MCF 10A (cell line): Measurements from ENCODE around the gene FOXN3. TPM values are rescaled to one million over a fixed set of nuclear protein-coding genes. Genes with fewer than 3 reads are reported as not detected.

Source experiments
- BruUV-seq: library from RNA; stranded (reverse); fragments of 400-500 nt; replicated peaks from 2 replicates; lab custom pipeline; 2021; lab: Mats Ljungman, UMichigan
- CTCF ChIA-PET: fragments of 300-600 bp; sonication (Branson Sonifier 250); formaldehyde crosslinking; extraction: SDS; loops from one replicate; lab custom pipeline; 2021; ENCODE audit warnings: antibody characterized with exemption, inconsistent platforms; lab: Yijun Ruan, JAX
- POLR2A ChIA-PET: fragments of 300-600, 350-650 bp; sonication (Branson Sonifier 250); formaldehyde crosslinking; extraction: SDS; loops from one replicate; lab custom pipeline; 2020; ENCODE audit warnings: antibody characterized with exemption, inconsistent platforms; lab: Yijun Ruan, JAX
- DNase-seq: peaks from one replicate; pipeline ENCODE4 v3.0.0-alpha.2; 2018; ENCODE audit not compliant: unreplicated experiment
- H3K27ac Mint-ChIP-seq: one replicate; pipeline ENCODE4 v1.8.0; 2022; ENCODE audit warnings: mild to moderate bottlenecking, low read depth, mixed read lengths; ENCODE audit not compliant: unreplicated experiment
- H3K27me3 Mint-ChIP-seq: one replicate; pipeline ENCODE4 v1.8.0; 2022; ENCODE audit warnings: mixed read lengths; ENCODE audit not compliant: insufficient read depth, unreplicated experiment
- H3K36me3 Mint-ChIP-seq: one replicate; pipeline ENCODE4 v1.8.0; 2022; ENCODE audit warnings: mild to moderate bottlenecking, moderate library complexity, mixed read lengths; ENCODE audit not compliant: insufficient read depth, unreplicated experiment
- H3K4me1 Mint-ChIP-seq: one replicate; pipeline ENCODE4 v1.8.0; 2022; ENCODE audit warnings: mixed read lengths; ENCODE audit not compliant: insufficient read depth, unreplicated experiment
- H3K4me3 Mint-ChIP-seq: one replicate; pipeline ENCODE4 v1.8.0; 2022; ENCODE audit warnings: mild to moderate bottlenecking, moderate library complexity, mixed read lengths; ENCODE audit not compliant: unreplicated experiment
- H3K9me3 Mint-ChIP-seq: one replicate; pipeline ENCODE4 v1.8.0; 2022; ENCODE audit warnings: mixed read lengths; ENCODE audit not compliant: unreplicated experiment
- CTCF ChIP-seq: fragments of 200-600 bp; IDR thresholded peaks from one replicate; pipeline ENCODE4 v1.8.0; 2022; ENCODE audit warnings: antibody characterized with exemption, mild to moderate bottlenecking; ENCODE audit not compliant: unreplicated experiment
- intact Hi-C: fragments of 100-400 bp; cut with micrococcal nuclease; formaldehyde crosslinking; loops from 2 replicates; pipeline ENCODE4 v1.14.1; 2022
- total RNA-seq: library from RNA; stranded (reverse); gene quantifications from 2 replicates; pipeline ENCODE4 v1.2.3, GENCODE V29; 2022

FOXN3 gene
- total RNA-seq, 1 experiment from 2014 or later = 27.1 TPM

DNA sequence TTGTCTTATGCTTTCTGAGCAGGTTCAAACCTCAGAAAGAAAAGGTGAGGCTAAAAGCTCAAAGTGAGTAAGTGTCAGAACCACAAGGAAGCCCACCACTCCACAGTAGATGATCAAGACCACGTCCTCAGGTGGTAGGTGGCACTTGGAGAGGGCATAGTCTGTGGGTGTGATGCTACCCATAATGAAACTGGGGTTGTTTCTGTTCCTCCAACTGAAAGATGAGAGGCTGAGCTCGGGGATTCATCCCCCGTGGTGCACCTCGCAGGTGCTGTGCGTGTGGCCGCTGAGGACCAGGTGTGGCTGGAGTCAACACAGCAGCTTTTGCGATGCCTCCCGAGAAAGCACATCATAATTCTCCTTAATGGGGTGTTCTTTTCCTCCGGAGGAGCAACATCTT is 306.9 kb downstream of the FOXN3 start:
- ChIA-PET CTCF (interaction anchor here (1.4 kb wide), 1 partner anchor 69 kb away, joined by 3 read pairs; no protein-coding TSS in a partner anchor), POLR2A (no interaction called here)
- Mint-ChIP-seq H3K36me3 (no peaks in the 10 kb centered on the region), H3K9me3 (no peaks in the 10 kb centered on the region), H3K27ac (no peak overlapping the region), H3K27me3 (no peaks in the 10 kb centered on the region), H3K4me1 (no peaks in the 10 kb centered on the region), H3K4me3 (no peak overlapping the region)
- no peak for TF ChIP-seq CTCF
- BruUV-seq = no TSS peak
- no peak for DNase-seq
- intact Hi-C loops = no loop called here

DNA sequence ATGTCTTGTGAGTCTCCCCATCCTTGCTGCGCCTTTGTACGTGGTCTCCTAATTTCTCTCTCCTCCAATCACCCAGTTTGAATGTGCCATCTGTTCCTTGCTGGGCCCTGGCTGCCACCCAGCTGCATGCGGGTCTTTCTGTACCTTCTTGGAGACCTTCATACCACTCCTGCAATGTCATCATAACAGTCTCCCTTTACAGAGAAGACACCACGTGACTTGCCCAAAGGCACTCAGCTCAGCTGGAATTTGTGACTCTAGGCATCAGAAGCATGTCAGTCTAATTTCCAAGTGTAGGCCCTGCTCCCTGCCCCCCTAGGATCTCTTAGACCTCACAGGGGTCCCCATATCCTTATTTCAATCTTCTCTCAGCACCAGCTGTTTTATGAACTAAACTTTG is 308.4 kb downstream of the FOXN3 start:
- Mint-ChIP-seq H3K4me3 (no peak overlapping the region), H3K27me3 (peaks cover 6% of the 10 kb centered on the region), H3K27ac (no peak overlapping the region), H3K36me3 (no peaks in the 10 kb centered on the region), H3K4me1 (no peaks in the 10 kb centered on the region), H3K9me3 (peaks cover 2% of the 10 kb centered on the region)
- no peak for DNase-seq
- no peak for TF ChIP-seq CTCF
- BruUV-seq = no TSS peak
- POLR2A ChIA-PET = no interaction called here
- CTCF ChIA-PET = interaction anchor here (1.1 kb wide), 1 partner anchor 26 kb away, joined by 3 read pairs; no protein-coding TSS in a partner anchor
- intact Hi-C loops = no loop called here

DNA sequence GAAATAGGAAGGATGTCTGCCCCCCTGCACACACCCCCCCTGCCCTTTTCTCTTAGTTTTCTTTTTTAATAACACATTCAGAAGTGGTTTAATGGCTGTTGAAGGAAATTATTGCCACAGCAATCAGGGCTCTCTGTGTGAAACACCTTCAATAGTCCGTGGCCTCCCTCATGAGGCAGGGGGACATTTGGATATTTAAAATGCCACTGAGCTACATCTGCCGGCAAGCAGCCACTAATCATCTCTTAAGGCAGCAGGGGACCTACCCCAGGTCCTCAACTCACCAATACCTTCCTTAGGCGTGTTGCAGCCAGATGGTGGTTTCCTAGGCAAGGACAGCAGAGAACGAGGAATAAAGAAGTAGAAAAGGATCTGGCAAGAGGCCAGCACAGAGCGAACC is 309.4 kb downstream of the FOXN3 start:
- CTCF ChIA-PET = interaction anchor here (1.4 kb wide), 1 partner anchor 67 kb away, joined by 6 read pairs; no protein-coding TSS in a partner anchor

More for the DNA sequence above, 309.4 kb downstream of the FOXN3 start:
- no peaks in the 10 kb centered on the region for H3K36me3 Mint-ChIP-seq
- peaks cover 7% of the 10 kb centered on the region for H3K9me3 Mint-ChIP-seq
- no peaks in the 10 kb centered on the region for H3K4me1 Mint-ChIP-seq
- no peak for DNase-seq
- H3K27ac Mint-ChIP-seq = no peak overlapping the region
- POLR2A ChIA-PET = no interaction called here
- intact Hi-C loops = no loop called here
- no peak overlapping the region for H3K4me3 Mint-ChIP-seq
- TF ChIP-seq CTCF = no peak
- BruUV-seq = no TSS peak
- H3K27me3 Mint-ChIP-seq = peaks cover 15% of the 10 kb centered on the region
